H9 (cell line): ENCODE data around the gene KCNJ11. TPM values are rescaled to one million over a fixed set of nuclear protein-coding genes. Genes with fewer than 3 reads are reported as not detected.

Source experiments
- DNase-seq: peaks from one replicate; pipeline ENCODE4 v3.0.0-alpha.2; 2017
- H2AFZ ChIP-seq: one replicate; pipeline ENCODE4 v1.6.1; 2013; ENCODE audit warnings: mild to moderate bottlenecking, low read length, control low read depth, moderate library complexity
- H2AK5ac ChIP-seq: 2 replicates; pipeline ENCODE4 v1.6.1; 2013; ENCODE audit warnings: low read length, control low read depth, mixed read lengths; ENCODE audit not compliant: insufficient read length
- H2BK120ac ChIP-seq: one replicate; pipeline ENCODE4 v1.6.1; 2013; ENCODE audit warnings: low read depth, mild to moderate bottlenecking, low read length, control low read depth, inconsistent platforms; ENCODE audit not compliant: poor library complexity, severe bottlenecking
- H2BK12ac ChIP-seq: 2 replicates; pipeline ENCODE4 v1.6.1; 2013; ENCODE audit warnings: low read length, control low read depth, mixed read lengths, low read depth; ENCODE audit not compliant: insufficient read length
- H2BK15ac ChIP-seq: 2 replicates; pipeline ENCODE4 v1.6.1; 2013; ENCODE audit warnings: low read depth, low read length, control low read depth
- H2BK20ac ChIP-seq: one replicate; pipeline ENCODE4 v1.6.1; 2013; ENCODE audit warnings: low read depth, mild to moderate bottlenecking, low read length, control low read depth, inconsistent platforms; ENCODE audit not compliant: poor library complexity, severe bottlenecking
- H2BK5ac ChIP-seq: 2 replicates; pipeline ENCODE4 v1.6.1; 2013; ENCODE audit warnings: low read length, control low read depth, mixed read lengths; ENCODE audit not compliant: insufficient read length
- H3K14ac ChIP-seq: 2 replicates; pipeline ENCODE4 v1.6.1; 2013; ENCODE audit warnings: low read length, control low read depth; ENCODE audit not compliant: insufficient read depth
- H3K18ac ChIP-seq: 2 replicates; pipeline ENCODE4 v1.6.1; 2013; ENCODE audit warnings: low read depth, mild to moderate bottlenecking, mixed read lengths, low read length, control low read depth; ENCODE audit not compliant: insufficient read length
- H3K23ac ChIP-seq: 2 replicates; pipeline ENCODE4 v1.6.1; 2013; ENCODE audit warnings: low read length, control low read depth, mixed read lengths, low read depth; ENCODE audit not compliant: insufficient read length
- H3K23me2 ChIP-seq: 2 replicates; pipeline ENCODE4 v1.6.1; 2013; ENCODE audit warnings: low read depth, mild to moderate bottlenecking, mixed read lengths, low read length, control low read depth; ENCODE audit not compliant: insufficient read length, poor library complexity, severe bottlenecking
- H3K27ac ChIP-seq: 2 replicates; pipeline ENCODE4 v1.5.1; 2013; ENCODE audit warnings: low read length, control low read depth, mixed read lengths, low read depth; ENCODE audit not compliant: insufficient read length
- H3K27me3 ChIP-seq: 2 replicates; pipeline ENCODE4 v1.6.1; 2013; ENCODE audit warnings: low read length, control low read depth, inconsistent platforms; ENCODE audit not compliant: insufficient read depth
- H3K4ac ChIP-seq: 2 replicates; pipeline ENCODE4 v1.6.1; 2013; ENCODE audit warnings: low read depth, mild to moderate bottlenecking, control low read depth, inconsistent platforms, low read length, moderate library complexity
- H3K4me1 ChIP-seq: 2 replicates; pipeline ENCODE4 v1.6.1; 2013; ENCODE audit warnings: low read length, control low read depth, inconsistent platforms; ENCODE audit not compliant: insufficient read depth
- H3K4me2 ChIP-seq: 2 replicates; pipeline ENCODE4 v1.6.1; 2013; ENCODE audit warnings: low read length, control low read depth, mixed read lengths; ENCODE audit not compliant: insufficient read length, insufficient read depth
- H3K56ac ChIP-seq: 2 replicates; pipeline ENCODE4 v1.6.1; 2013; ENCODE audit warnings: low read depth, mild to moderate bottlenecking, mixed read lengths, low read length, control low read depth; ENCODE audit not compliant: insufficient read length
- H3K79me1 ChIP-seq: 2 replicates; pipeline ENCODE4 v1.6.1; 2013; ENCODE audit warnings: low read depth, mild to moderate bottlenecking, moderate library complexity, low read length, control low read depth, inconsistent platforms; ENCODE audit not compliant: insufficient read depth, poor library complexity, severe bottlenecking
- H3K79me2 ChIP-seq: 2 replicates; pipeline ENCODE4 v1.6.1; 2013; ENCODE audit warnings: low read length, control low read depth, inconsistent platforms; ENCODE audit not compliant: insufficient read depth
- H3K9ac ChIP-seq: 2 replicates; pipeline ENCODE4 v1.6.1; 2013; ENCODE audit warnings: low read length, control low read depth, mixed read lengths; ENCODE audit not compliant: insufficient read length; ENCODE audit errors: extremely low read depth
- H3K9me3 ChIP-seq: one replicate; pipeline ENCODE4 v1.6.1; 2013; ENCODE audit warnings: low read depth, low read length, inconsistent platforms; ENCODE audit not compliant: control insufficient read depth
- H3T11ph ChIP-seq: one replicate; pipeline ENCODE4 v1.6.1; 2013; ENCODE audit warnings: mild to moderate bottlenecking, low read length, control low read depth, inconsistent platforms
- H4K20me1 ChIP-seq: one replicate; pipeline ENCODE4 v1.6.1; 2013; ENCODE audit not compliant: control insufficient read depth, insufficient read length, insufficient read depth
- H4K5ac ChIP-seq: 2 replicates; pipeline ENCODE4 v1.6.1; 2013; ENCODE audit warnings: low read depth, mild to moderate bottlenecking, mixed read lengths, low read length, control low read depth; ENCODE audit not compliant: insufficient read length
- H4K8ac ChIP-seq: replicated peaks from 2 replicates; pipeline ENCODE4 v1.6.1; 2013; ENCODE audit warnings: low read length, control low read depth, mixed read lengths, low read depth; ENCODE audit not compliant: insufficient read length
- H4K91ac ChIP-seq: 2 replicates; pipeline ENCODE4 v1.6.1; 2013; ENCODE audit warnings: low read depth, mild to moderate bottlenecking, moderate library complexity, mixed read lengths, low read length, control low read depth; ENCODE audit not compliant: insufficient read length
- H3K27ac Mint-ChIP-seq, 3 experiments: 2 replicates in 2 of 3; 3 replicates in 1 of 3; pipeline ENCODE4 v1.8.0; 2020 to 2021; ENCODE audit warnings: mixed read lengths in 3 of 3, mild to moderate bottlenecking in 1 of 3, moderate library complexity in 1 of 3
- H3K27me3 Mint-ChIP-seq: 2 replicates; pipeline ENCODE4 v1.8.0; 2021; ENCODE audit warnings: low read depth, mild to moderate bottlenecking, moderate library complexity, mixed read lengths
- H3K36me3 Mint-ChIP-seq, 3 experiments: 2 replicates in 2 of 3; 3 replicates in 1 of 3; pipeline ENCODE4 v1.8.0; 2020 to 2021; ENCODE audit warnings: low read depth in 3 of 3, mixed read lengths in 3 of 3; ENCODE audit not compliant: insufficient read depth in 1 of 3
- H3K4me1 Mint-ChIP-seq, 2 experiments: 2 replicates each; pipeline ENCODE4 v1.8.0; 2020; ENCODE audit warnings: mixed read lengths in 2 of 2
- H3K4me3 Mint-ChIP-seq, 2 experiments: 2 replicates in 1 of 2; 3 replicates in 1 of 2; pipeline ENCODE4 v1.8.0; 2020 to 2021; ENCODE audit warnings: mild to moderate bottlenecking in 2 of 2, mixed read lengths in 2 of 2, moderate library complexity in 1 of 2
- H3K9me3 Mint-ChIP-seq, 2 experiments: 2 replicates in 1 of 2; 3 replicates in 1 of 2; pipeline ENCODE4 v1.8.0; 2020; ENCODE audit warnings: mild to moderate bottlenecking in 2 of 2, mixed read lengths in 2 of 2, moderate library complexity in 1 of 2
- WGBS: extraction: QIAGEN DNeasy Blood & Tissue Kit; methylation state at CpG from one replicate; pipeline ENCODE4 v1.1.7; 2013; ENCODE audit warnings: missing lambda C conversion rate, low lambda C conversion rate, mixed read lengths; ENCODE audit not compliant: insufficient read length; ENCODE audit errors: extremely low coverage; 5-methylcytosine and 5-hydroxymethylcytosine counted together
- total RNA-seq: library from RNA; stranded (reverse); gene quantifications from 2 replicates; pipeline ENCODE4 v1.2.1, GENCODE V29; 2021
- TF ChIP-seq, protein P1 (sequence below): fragments of 200-600 bp; sonication (generic); conservative IDR thresholded peaks from 3 replicates; pipeline ENCODE4 v1.8.0; 2021; ENCODE audit warnings: antibody characterized with exemption, mild to moderate bottlenecking

KCNJ11 gene
- total RNA-seq, 1 experiment from 2014 or later: 2.3 TPM

DNA sequence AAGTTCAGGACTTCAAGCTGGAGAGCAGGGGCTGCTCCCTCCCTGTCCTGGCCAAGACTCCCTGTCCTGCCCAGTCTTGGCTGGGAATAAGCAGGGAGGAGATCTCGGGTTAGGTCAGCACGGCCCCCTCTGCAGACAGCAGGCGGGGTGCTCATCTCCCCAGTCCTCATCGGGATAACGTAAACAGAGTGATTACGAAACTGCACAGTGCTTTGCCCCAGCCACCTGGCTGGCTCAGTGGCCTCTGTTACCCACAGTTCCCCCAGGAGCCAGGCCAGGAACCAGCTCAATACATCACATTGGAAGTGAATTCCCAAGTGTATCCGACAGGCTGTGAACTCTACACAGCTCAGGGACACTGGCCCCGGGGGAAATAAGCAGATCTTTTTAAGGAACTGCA lies 42.7 kb upstream of the KCNJ11 start:
- H2AFZ ChIP-seq: no peak overlapping the region
- no peaks in the 10 kb centered on the region for H3K9me3 ChIP-seq
- no peak overlapping the region for H4K5ac ChIP-seq
- DNase-seq: no peak
- TF ChIP-seq, protein P1, sequence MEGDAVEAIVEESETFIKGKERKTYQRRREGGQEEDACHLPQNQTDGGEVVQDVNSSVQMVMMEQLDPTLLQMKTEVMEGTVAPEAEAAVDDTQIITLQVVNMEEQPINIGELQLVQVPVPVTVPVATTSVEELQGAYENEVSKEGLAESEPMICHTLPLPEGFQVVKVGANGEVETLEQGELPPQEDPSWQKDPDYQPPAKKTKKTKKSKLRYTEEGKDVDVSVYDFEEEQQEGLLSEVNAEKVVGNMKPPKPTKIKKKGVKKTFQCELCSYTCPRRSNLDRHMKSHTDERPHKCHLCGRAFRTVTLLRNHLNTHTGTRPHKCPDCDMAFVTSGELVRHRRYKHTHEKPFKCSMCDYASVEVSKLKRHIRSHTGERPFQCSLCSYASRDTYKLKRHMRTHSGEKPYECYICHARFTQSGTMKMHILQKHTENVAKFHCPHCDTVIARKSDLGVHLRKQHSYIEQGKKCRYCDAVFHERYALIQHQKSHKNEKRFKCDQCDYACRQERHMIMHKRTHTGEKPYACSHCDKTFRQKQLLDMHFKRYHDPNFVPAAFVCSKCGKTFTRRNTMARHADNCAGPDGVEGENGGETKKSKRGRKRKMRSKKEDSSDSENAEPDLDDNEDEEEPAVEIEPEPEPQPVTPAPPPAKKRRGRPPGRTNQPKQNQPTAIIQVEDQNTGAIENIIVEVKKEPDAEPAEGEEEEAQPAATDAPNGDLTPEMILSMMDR: no peak
- no peaks in the 10 kb centered on the region for H3K4me1 ChIP-seq
- no peak overlapping the region for H2BK20ac ChIP-seq
- Mint-ChIP-seq H3K9me3 (no peaks in the 10 kb centered on the region), H3K27ac (no peak overlapping the region), H3K4me1 (peaks cover 8 to 9% of the 10 kb centered on the region in 2 experiments), H3K4me3 (no peak overlapping the region), H3K27me3 (peaks cover 17% of the 10 kb centered on the region), H3K36me3 (no peaks in the 10 kb centered on the region; a peak in 1 of 7 replicates)
- no peak overlapping the region for H3K27ac ChIP-seq
- no peak overlapping the region for H4K8ac ChIP-seq
- no peak overlapping the region for H2BK15ac ChIP-seq
- WGBS: no CpG with 5 or more reads among the region's 8 CpGs
- no peak overlapping the region for H3K4ac ChIP-seq
- no peak overlapping the region for H3K9ac ChIP-seq
- no peak overlapping the region for H2BK12ac ChIP-seq
- no peak overlapping the region for H3K4me2 ChIP-seq
- no peak overlapping the region for H3K14ac ChIP-seq
- H2BK120ac ChIP-seq: no peak overlapping the region
- no peaks in the 10 kb centered on the region for H3K79me1 ChIP-seq
- no peaks in the 10 kb centered on the region for H3K27me3 ChIP-seq
- H4K91ac ChIP-seq: no peak overlapping the region
- no peaks in the 10 kb centered on the region for H3K23me2 ChIP-seq
- H3K56ac ChIP-seq: no peak overlapping the region
- H2AK5ac ChIP-seq: no peak overlapping the region
- H4K20me1 ChIP-seq: no peaks in the 10 kb centered on the region
- H3K23ac ChIP-seq: no peak overlapping the region
- no peak overlapping the region for H2BK5ac ChIP-seq
- H3K18ac ChIP-seq: no peak overlapping the region
- no peaks in the 10 kb centered on the region for H3K79me2 ChIP-seq
- H3T11ph ChIP-seq: no peak overlapping the region
